Body of pancreas (tissue), 4 donors: ENCODE results near the gene TSPAN18.

ENCODE experiments used
- CTCF ChIP-seq, 7 experiments: fragments of 450-650 bp in 4 of 7; fragments of 200-600 bp in 3 of 7; sonication (generic) in 3 of 7; IDR thresholded peaks; one replicate each; pipeline ENCODE4 v1.5.1; 2016 to 2019; ENCODE audit warnings: antibody characterized with exemption in 7 of 7
- POLR2A ChIP-seq, 3 donors: fragments of 450-650 bp; IDR thresholded peaks; one replicate each; pipeline ENCODE4 v1.6.1; 2016; ENCODE audit warnings: antibody characterized with exemption in 3 of 3, mild to moderate bottlenecking in 2 of 3

GRCh38 chr11:44737245-44738085, 10.7 kb downstream of the TSPAN18 start:
- TF ChIP-seq CTCF (IDR thresholded peaks at IDR 0.05) (no peak), POLR2A (IDR thresholded peaks at IDR 0.05) (no peak)
